ENCODE measurements around the gene LZIC. TPM values are rescaled to one million over a fixed set of nuclear protein-coding genes. Genes with fewer than 3 reads are reported as not detected.

Gene LZIC
- total and polyA plus RNA-seq, 9 of the 15 experiments (the other 6 are each of a cell fraction or from before 2014, with no cell fraction given), result 32.9 to 109 (median 61.7) TPM

DNA sequence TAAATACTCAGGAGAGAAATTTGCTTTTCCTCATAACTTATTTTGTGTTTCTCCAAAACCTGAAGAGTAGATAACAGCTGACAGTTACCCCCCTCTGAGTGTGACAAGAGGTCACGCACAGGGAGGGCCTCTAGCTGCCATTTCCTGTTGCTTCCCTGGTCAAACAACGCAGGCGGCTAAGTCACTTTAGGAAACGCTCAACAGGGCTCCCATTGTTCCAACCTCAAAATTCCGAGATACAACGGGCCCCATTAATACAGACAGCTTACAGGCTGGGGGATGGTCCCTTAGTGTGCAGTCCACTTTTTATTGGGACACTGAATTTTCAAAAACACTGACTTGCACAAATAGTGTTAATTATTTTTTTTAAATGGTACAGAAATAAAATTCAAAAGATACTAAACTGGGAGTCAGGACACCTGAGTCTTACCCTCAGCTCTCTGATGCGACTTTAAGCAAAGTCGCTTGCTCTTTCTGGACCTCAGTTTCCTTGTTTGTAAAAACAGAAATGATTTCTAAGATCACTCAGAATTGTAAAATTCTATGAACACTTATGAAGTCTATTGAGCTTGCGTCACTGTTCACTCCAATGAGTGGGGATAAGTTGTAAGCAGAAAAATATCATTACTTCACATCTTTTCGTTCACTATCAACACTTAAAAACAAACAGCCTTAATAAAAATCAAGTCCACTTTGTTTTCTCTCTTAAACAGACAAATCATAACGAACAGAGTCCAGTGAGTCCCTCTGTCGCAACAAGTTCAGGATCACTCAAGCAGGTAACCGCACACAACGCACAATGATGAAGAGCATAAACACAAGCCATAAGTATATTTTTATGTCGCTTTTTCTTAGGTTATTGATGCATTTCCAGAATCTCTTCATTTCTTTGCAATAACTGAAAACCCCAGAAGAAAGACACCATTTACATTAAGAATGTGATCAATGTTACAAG lies 13.5 kb downstream of the LZIC start (continued):
- TF ChIP-seq, protein P1, sequence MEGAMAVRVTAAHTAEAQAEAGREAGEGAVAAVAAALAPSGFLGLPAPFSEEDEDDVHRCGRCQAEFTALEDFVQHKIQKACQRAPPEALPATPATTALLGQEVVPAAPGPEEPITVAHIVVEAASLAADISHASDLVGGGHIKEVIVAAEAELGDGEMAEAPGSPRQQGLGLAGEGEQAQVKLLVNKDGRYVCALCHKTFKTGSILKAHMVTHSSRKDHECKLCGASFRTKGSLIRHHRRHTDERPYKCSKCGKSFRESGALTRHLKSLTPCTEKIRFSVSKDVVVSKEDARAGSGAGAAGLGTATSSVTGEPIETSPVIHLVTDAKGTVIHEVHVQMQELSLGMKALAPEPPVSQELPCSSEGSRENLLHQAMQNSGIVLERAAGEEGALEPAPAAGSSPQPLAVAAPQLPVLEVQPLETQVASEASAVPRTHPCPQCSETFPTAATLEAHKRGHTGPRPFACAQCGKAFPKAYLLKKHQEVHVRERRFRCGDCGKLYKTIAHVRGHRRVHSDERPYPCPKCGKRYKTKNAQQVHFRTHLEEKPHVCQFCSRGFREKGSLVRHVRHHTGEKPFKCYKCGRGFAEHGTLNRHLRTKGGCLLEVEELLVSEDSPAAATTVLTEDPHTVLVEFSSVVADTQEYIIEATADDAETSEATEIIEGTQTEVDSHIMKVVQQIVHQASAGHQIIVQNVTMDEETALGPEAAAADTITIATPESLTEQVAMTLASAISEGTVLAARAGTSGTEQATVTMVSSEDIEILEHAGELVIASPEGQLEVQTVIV (CRISPR knock-in tag; IDR thresholded peaks at IDR 0.05; ENCODE audit: borderline replicate concordance), result 0 out of 2 replicates have a peak, but pooled peaks have one; percentile 34
- TF ChIP-seq ZNF263 (CRISPR knock-in tag; IDR thresholded peaks at IDR 0.05; ENCODE audit: borderline replicate concordance), result no peak
- no peak for TF ChIP-seq ZKSCAN3 (CRISPR knock-in tag; IDR thresholded peaks at IDR 0.05)
- TF ChIP-seq SREBF1 (IDR thresholded peaks at IDR 0.05; ENCODE audit: borderline replicate concordance, low read depth, low read length), result no peak
- TF ChIP-seq U2AF1 (optimal IDR thresholded peaks at IDR 0.05; ENCODE audit: low read depth, low read length), result no peak
- TF ChIP-seq ZNF584 (CRISPR knock-in tag; IDR thresholded peaks at IDR 0.05; ENCODE audit: low read depth), result peak; percentile 83
- TF ChIP-seq CREBBP (IDR thresholded peaks at IDR 0.05; ENCODE audit: low read depth, low read length), result no peak
- no peak for TF ChIP-seq SRSF9 (IDR thresholded peaks at IDR 0.05; ENCODE audit: borderline replicate concordance, low read depth, low read length)
- peak; percentile 77 for TF ChIP-seq SMARCA4 (IDR thresholded peaks at IDR 0.05)
- TF ChIP-seq RAD51 (IDR thresholded peaks at IDR 0.05; ENCODE audit: borderline replicate concordance, low read depth), result no peak; the same call in 1 of the 2 replicates
- TF ChIP-seq ZNF3 (CRISPR knock-in tag; IDR thresholded peaks at IDR 0.05), result no peak
- no peak for TF ChIP-seq PHB2 (IDR thresholded peaks at IDR 0.05; ENCODE audit: low read depth)
- peak; percentile 77 for TF ChIP-seq SMAD4 (CRISPR knock-in tag; conservative IDR thresholded peaks at IDR 0.05)
- no peak for TF ChIP-seq ZNF324 (CRISPR knock-in tag; IDR thresholded peaks at IDR 0.05)
- TF ChIP-seq MIER1 (IDR thresholded peaks at IDR 0.05; ENCODE audit: low read depth), result no peak
- TF ChIP-seq TRIM24 (IDR thresholded peaks at IDR 0.05), result no peak
- no peak; the same call in 1 of the 2 replicates for TF ChIP-seq ZFX (CRISPR knock-in tag; IDR thresholded peaks at IDR 0.05)
- TF ChIP-seq, protein P2, sequence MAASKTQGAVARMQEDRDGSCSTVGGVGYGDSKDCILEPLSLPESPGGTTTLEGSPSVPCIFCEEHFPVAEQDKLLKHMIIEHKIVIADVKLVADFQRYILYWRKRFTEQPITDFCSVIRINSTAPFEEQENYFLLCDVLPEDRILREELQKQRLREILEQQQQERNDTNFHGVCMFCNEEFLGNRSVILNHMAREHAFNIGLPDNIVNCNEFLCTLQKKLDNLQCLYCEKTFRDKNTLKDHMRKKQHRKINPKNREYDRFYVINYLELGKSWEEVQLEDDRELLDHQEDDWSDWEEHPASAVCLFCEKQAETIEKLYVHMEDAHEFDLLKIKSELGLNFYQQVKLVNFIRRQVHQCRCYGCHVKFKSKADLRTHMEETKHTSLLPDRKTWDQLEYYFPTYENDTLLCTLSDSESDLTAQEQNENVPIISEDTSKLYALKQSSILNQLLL (CRISPR knock-in tag; IDR thresholded peaks at IDR 0.05; ENCODE audit: borderline replicate concordance), result no peak
- no peak for TF ChIP-seq ZNF785 (CRISPR knock-in tag; IDR thresholded peaks at IDR 0.05)
- no peak for TF ChIP-seq STAG1 (CRISPR knock-in tag; IDR thresholded peaks at IDR 0.05; ENCODE audit: borderline replicate concordance)
- TF ChIP-seq MYNN (IDR thresholded peaks at IDR 0.05), result no peak
- no peak for TF ChIP-seq MYNN (CRISPR knock-in tag; IDR thresholded peaks at IDR 0.05)
- no peak for TF ChIP-seq MED1 (CRISPR knock-in tag; IDR thresholded peaks at IDR 0.05; ENCODE audit: borderline replicate concordance)
- peak; percentile 87 for TF ChIP-seq RNF2 (IDR thresholded peaks at IDR 0.05)
- TF ChIP-seq NCOA2 (IDR thresholded peaks at IDR 0.05; ENCODE audit: partially characterized antibody in 2 of 2), result no peak

All from K562 (cell line).